HL-60/S4 treated with retinoic acid at 250 ng/mL for 4 days and 3 days (cell line): ENCODE data around the gene NSL1.
"Not testable (repeated sequence)": the region's sequence is repeated elsewhere in the genome, so short reads cannot be mapped to it uniquely, and the experiment has no call there.

ENCODE experiments used
- in situ Hi-C: fragments of 300-500 bp; cut with MboI; formaldehyde crosslinking; loops from 2 replicates; pipeline ENCODE4 v1.7.0; 2022; ENCODE audit warnings: low sequenced_read_pairs

Gene NSL1, protein sequence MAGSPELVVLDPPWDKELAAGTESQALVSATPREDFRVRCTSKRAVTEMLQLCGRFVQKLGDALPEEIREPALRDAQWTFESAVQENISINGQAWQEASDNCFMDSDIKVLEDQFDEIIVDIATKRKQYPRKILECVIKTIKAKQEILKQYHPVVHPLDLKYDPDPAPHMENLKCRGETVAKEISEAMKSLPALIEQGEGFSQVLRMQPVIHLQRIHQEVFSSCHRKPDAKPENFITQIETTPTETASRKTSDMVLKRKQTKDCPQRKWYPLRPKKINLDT

GRCh38 chr1:212791676-212792395 lies at the start of gene NSL1, which contains the start of gene TATDN3:
NSL1 (minus strand) TSS chr1:212791777; CDS start chr1:212791763, 14 bp downstream.
TATDN3 (plus strand) TSS chr1:212791894; CDS start chr1:212791922, 28 bp downstream.
- in situ Hi-C loops: no loop called here

- in situ Hi-C loops: no loop called here
Observed at GRCh38 chr1:212838145-212838544, 46.6 kb upstream of the NSL1 start.

GRCh38 chr1:212833211-212834207 lies 41.9 kb upstream of the NSL1 start:
- in situ Hi-C loops: not testable (repeated sequence)

DNA sequence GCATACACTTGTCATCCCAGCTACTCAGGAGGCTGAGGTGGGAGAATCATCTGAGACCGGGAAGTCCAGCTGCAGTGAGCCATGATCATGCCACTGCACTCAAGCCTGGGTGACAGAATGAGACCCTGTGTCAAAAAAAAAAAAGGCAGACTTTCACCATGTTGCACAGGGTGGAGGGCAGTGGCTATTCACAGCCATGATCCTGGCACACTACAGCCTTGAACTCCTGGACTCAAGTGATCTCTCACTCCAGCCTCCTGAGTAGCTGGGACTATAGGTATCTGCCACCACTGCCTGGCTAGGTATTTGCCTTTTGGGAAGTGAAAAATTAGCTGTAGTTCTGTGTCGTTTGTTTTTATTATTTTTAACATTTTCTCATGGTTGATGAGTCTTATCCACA lies 36.8 kb upstream of the NSL1 start:
- in situ Hi-C loops: no loop called here

GRCh38 chr1:212827831-212828278 lies 36.3 kb upstream of the NSL1 start:
- in situ Hi-C loops: no loop called here

DNA sequence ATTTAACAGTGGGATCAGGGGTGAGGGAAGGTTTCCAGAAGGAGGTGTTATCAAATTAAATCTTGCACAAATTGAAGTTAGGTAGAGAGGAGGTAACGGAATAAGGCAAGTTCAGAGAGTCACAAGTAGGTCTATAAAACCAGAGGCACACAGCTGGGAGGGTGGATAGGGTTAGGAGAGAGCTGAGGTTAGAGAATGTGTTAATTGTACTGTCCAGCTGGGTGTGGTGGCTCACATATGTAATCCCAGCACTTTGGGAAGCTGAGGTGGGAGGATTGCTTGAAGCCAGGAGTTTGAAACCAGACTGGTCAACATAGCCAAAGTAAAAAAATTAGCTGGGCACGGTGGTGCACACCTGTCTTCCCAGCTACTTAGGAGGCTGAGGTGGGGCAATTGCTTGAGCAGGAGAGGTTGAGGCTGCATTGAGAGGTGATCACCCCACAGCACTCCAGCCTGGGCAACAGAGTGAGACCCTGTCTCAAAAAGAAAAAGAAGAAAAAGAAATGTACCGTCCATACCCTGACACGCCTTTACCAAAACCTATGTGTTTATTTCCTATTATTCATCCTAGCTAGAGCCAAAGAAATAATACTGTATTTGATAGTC lies 35.7 kb upstream of the NSL1 start:
- in situ Hi-C loops: no loop called here

DNA sequence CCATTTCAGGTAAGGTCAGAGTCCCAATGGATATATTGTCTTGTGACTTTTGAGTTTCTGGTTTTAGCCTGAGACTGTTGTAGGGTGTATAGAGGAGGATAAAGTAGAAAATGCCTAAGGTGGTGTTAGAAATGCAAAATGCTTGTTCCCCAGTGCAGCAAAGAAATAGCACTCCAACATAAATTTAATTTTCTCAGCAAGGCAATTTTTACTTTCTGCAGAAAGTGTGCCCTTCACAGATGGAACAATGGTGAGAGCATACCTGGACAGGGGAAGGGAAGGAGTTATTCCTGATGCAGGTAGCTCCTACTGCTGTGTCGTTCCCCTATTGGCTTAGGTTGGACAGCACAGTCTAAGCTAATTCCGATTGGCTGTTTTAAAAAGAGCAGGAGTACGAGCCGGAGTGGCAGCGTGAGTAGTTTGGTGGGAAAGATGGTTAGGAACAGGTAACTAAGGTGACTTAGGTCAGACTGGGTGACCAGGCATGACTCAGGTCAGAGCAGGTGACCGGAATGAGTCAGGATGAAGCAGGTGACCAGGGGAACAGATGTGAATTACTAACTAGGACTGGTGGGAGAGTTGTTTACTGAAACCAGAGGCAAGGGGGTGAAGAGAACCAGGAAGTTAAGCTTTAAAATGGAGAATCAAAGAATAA lies 34.3 kb upstream of the NSL1 start:
- in situ Hi-C loops: no loop called here

GRCh38 chr1:212824201-212824600 lies 32.6 kb upstream of the NSL1 start:
- in situ Hi-C loops: no loop called here

- in situ Hi-C loops: no loop called here
Observed at GRCh38 chr1:212822956-212823355, 31.4 kb upstream of the NSL1 start.

GRCh38 chr1:212820969-212821368 lies 29.4 kb upstream of the NSL1 start:
- in situ Hi-C loops: no loop called here

- in situ Hi-C loops: no loop called here
Observed at GRCh38 chr1:212819726-212820125, 28.1 kb upstream of the NSL1 start.

DNA sequence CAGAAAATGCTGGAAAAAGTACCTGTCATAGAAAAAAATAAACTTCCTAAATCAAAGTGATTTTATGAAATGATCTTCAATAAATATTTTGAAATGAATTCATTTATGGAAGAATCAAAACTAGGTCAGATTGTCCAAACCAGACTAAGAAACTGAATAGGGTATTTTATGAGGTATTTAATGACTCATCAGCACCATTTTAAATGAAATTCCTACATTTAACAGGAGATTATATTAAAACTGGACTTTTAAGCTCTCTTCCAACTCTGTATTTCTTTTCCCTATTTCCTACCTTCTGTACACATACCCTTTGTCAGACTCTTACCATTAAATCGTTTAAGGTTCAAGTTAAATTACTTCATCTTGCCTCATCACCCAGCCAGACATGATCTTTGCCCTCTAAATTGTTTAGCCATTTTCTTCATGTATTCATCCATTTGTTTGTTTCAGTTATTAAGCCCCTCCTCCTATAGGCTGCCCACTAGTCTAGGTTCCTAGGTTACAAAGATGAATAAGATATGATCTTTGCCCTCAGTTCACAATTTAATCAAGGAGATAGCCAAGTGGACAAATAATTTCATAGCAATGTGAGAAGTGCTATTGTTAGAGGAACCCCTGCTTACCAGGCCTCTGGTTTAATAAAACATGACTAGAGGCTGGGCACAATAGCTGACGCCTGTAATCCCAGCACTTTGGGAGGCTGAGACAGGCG lies 25.1 kb upstream of the NSL1 start:
- in situ Hi-C loops: no loop called here

GRCh38 chr1:212814537-212815334 lies 23.2 kb upstream of the NSL1 start:
- in situ Hi-C loops: no loop called here

- in situ Hi-C loops: no loop called here
Observed at GRCh38 chr1:212805767-212806166, 14.2 kb upstream of the NSL1 start.

GRCh38 chr1:212797681-212798080 lies 6.1 kb upstream of the NSL1 start:
- in situ Hi-C loops: no loop called here

GRCh38 chr1:212794561-212795014 lies 3.0 kb upstream of the NSL1 start:
- in situ Hi-C loops: no loop called here

DNA sequence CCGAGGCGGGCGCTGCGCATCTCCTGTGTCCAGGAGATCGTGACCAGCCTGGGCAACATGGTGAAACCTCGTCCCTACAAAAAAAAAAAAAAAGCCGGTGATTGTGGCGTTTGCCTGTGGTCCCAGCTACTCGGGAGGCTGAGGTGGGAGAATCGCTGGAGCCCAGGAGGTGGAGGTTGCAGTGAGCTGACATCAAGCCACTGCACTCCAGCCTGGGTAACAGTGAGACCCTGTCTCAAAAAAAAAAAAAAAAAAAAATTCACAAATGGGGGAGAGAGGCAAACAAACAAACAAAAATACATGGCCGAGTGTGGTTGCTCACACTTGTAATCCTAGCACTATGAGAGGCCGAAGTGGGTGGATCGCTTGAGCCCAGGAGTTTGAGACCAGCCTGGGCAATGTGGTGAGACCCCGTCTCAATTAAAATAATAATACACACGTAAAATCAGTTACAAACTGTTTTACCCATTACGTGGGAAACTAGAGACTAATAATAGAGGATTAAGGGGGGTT lies 875 bp upstream of the NSL1 start:
- in situ Hi-C loops: no loop called here

GRCh38 chr1:212791261-212791675 lies 309 bp downstream of the NSL1 start:
- in situ Hi-C loops: no loop called here
